ENCODE data around the gene TSPEAR.

GRCh38 chr21:44737706-44738354 lies 26.5 kb upstream of the TSPEAR start:
- TF ChIP-seq CTCF (IDR thresholded peaks at IDR 0.05), result no peak
- no peak for TF ChIP-seq EZH2 (IDR thresholded peaks at IDR 0.05; ENCODE audit: borderline replicate concordance, insufficient read depth, low read depth, low read length, poor library complexity, severe bottlenecking)

Measured in B cell (primary cell).